Body of pancreas (tissue), 4 donors: ENCODE measurements around the gene EGR4. TPM values are rescaled to one million over a fixed set of nuclear protein-coding genes. Genes with fewer than 3 reads are reported as not detected.

Experiments used
- ATAC-seq: fragments of 150-250 bp; one replicate; pipeline ENCODE4 v1.9.1; 2016
- DNase-seq, 4 donors: peaks; one replicate each; pipeline ENCODE4 v3.0.0-alpha.2; 2019
- H3K27ac ChIP-seq, 4 donors: fragments of 200-600 bp; sonication (generic); 1 replicate in 3 of 4; 2 replicates in 1 of 4; pipeline versions ENCODE4 v1.5.1 to v1.6.1; 2016 to 2019; ENCODE audit warnings: mild to moderate bottlenecking in 1 of 4, mixed read lengths in 1 of 4, moderate library complexity in 1 of 4
- H3K27me3 ChIP-seq, 2 donors: fragments of 200-600 bp; sonication (generic); one replicate each; pipeline ENCODE4 v1.6.0; 2016; ENCODE audit warnings: mild to moderate bottlenecking in 1 of 2
- H3K36me3 ChIP-seq, 2 donors: fragments of 200-600 bp; sonication (generic); replicated peaks in 1 of 2; 2 replicates each; pipeline ENCODE4 v1.5.1; 2016; ENCODE audit warnings: low read depth in 2 of 2; ENCODE audit not compliant: insufficient read depth in 1 of 2
- H3K4me1 ChIP-seq: fragments of 200-600 bp; sonication (generic); one replicate; pipeline ENCODE4 v1.6.0; 2016
- H3K4me3 ChIP-seq, 2 donors: fragments of 200-600 bp; sonication (generic); 1 replicate in 1 of 2; 2 replicates in 1 of 2; pipeline ENCODE4 v1.5.1; 2016 to 2019
- H3K9me3 ChIP-seq, 3 donors: fragments of 200-600 bp; sonication (generic); 1 replicate in 2 of 3; 2 replicates in 1 of 3; pipeline ENCODE4 v1.5.1; 2016
- CTCF ChIP-seq, 7 experiments: fragments of 450-650 bp in 4 of 7; fragments of 200-600 bp in 3 of 7; sonication (generic) in 3 of 7; IDR thresholded peaks; one replicate each; pipeline ENCODE4 v1.5.1; 2016 to 2019; ENCODE audit warnings: antibody characterized with exemption in 7 of 7
- POLR2A ChIP-seq, 3 donors: fragments of 450-650 bp; IDR thresholded peaks; one replicate each; pipeline ENCODE4 v1.6.1; 2016; ENCODE audit warnings: antibody characterized with exemption in 3 of 3, mild to moderate bottlenecking in 2 of 3
- WGBS, 2 donors: methylation state at CpG; one replicate each; pipeline ENCODE4 v1.1.5; 2017; 5-methylcytosine and 5-hydroxymethylcytosine counted together
- intact Hi-C: fragments of 100-400 bp; cut with DNase I; formaldehyde crosslinking; loops from one replicate; pipeline ENCODE4 v1.15.1; 2023
- total RNA-seq, 2 donors: library from RNA; depleted of rRNA; stranded (reverse); fragments of >200 nt; gene quantifications; one replicate each; pipeline ENCODE4 v1.1.0, GENCODE V29; 2016

Gene EGR4
- total RNA-seq, 2 donors from 2014 or later, result not detected

DNA sequence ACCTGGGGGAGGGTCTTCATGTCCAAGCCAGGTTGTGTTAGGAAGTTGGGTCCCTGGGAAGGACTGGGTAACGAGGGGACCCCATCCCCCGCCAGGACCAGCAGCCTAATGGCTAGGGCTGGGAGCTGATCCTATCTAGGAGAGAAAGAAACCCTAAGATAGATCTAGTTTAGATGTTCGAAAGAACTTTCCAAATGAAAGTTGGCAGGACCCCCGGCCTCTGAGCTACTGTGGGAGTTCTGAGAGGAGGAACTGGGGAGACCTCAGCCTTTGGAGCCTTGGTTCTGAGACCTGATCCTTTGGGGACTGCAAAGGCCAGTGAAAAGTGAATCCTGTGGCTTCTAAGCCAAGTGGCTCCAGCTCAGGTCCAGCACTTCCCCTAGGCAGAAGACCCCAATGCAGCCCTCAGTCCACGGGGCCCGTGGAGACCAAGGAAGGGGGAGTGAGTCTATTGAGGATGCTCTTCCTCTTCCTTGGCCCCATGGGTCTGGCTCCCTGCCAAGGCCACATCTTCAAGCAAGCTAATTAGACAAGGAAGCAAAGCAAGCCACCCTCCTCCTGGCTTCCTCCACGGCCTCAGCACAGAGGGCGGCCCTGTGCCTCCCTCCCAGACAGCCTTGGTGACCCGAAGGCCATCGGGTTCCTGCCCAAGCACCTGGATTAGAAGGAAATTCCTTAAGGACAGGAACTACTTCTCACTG, 35.8 kb downstream of the EGR4 start:
- TF ChIP-seq CTCF (IDR thresholded peaks at IDR 0.05), result no peak
- no peak for TF ChIP-seq POLR2A (IDR thresholded peaks at IDR 0.05)
- peak in 3 of 4 donors; percentile 30 to 32 (median 30) for DNase-seq

DNA sequence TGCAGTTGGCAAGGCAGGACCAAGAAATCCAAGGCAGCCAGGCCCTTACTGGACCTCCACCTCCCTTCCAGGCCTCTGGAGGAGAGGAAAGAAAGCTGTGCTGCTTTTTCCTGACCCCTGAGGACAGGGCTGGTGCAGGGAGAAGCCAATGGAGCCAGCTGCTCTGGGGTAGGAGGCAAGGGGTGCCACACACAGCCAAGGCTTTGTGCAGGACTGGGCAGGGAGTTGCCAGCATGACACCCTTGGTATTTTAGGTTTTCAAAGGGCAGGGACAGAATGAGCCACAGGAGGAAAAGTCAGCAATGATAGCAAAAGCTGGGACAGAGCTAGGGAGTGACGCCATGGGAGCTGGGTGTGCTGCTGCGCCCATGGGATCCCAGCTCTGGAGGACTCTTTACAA, 36.3 kb downstream of the EGR4 start:
- Histone ChIP-seq H3K36me3 (peaks cover 0 to 5% of the 10 kb centered on the region in 2 donors), H3K27ac (no peak overlapping the region), H3K27me3 (no peaks in the 10 kb centered on the region), H3K4me3 (no peak overlapping the region), H3K9me3 (no peaks in the 10 kb centered on the region), H3K4me1 (no peaks in the 10 kb centered on the region)
- intact Hi-C loops, result no loop called here
- WGBS, 2 donors, result 96 to 97% methylated on average over 2 of the region's 2 CpGs
- ATAC-seq (no peak), DNase-seq (no peak)
- TF ChIP-seq POLR2A (IDR thresholded peaks at IDR 0.05) (no peak), CTCF (IDR thresholded peaks at IDR 0.05) (no peak)

More for the DNA sequence above, 35.8 kb downstream of the EGR4 start:
- peaks cover 0 to 4% of the 10 kb centered on the region in 2 donors for H3K36me3 ChIP-seq
- intact Hi-C loops, result no loop called here
- no peak overlapping the region for H3K27ac ChIP-seq
- no peak overlapping the region for H3K4me3 ChIP-seq
- no peaks in the 10 kb centered on the region for H3K27me3 ChIP-seq
- no peaks in the 10 kb centered on the region for H3K4me1 ChIP-seq
- no peaks in the 10 kb centered on the region for H3K9me3 ChIP-seq
- no peak for ATAC-seq
- WGBS, 2 donors, result 72 to 76% methylated on average over 5 to 10 of the region's 10 CpGs

DNA sequence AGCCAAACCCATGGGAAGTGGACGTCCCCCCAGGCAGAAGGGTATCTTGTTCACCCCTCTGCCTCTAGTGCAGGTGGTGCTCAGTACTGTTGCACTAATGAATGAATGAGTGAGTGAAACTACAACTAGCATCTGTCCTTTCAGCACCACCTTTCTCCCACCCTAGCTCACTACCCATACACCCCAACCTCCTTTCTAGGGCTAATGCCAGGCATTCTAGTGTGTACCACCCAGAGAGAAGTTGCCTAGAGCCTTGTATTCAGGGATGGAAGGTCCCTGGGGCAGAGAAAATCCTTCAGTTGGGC, 36.8 kb downstream of the EGR4 start:
- no peak overlapping the region for H3K4me3 ChIP-seq
- intact Hi-C loops, result no loop called here
- H3K27me3 ChIP-seq, result no peaks in the 10 kb centered on the region
- peaks cover 0 to 5% of the 10 kb centered on the region in 2 donors for H3K36me3 ChIP-seq
- no peak for DNase-seq
- ATAC-seq, result no peak
- no peaks in the 10 kb centered on the region for H3K9me3 ChIP-seq
- H3K27ac ChIP-seq, result no peak overlapping the region
- WGBS, 2 donors, result 20 to 31% methylated on average over 1 of the region's 1 CpG
- TF ChIP-seq POLR2A (IDR thresholded peaks at IDR 0.05) (no peak), CTCF (IDR thresholded peaks at IDR 0.05) (no peak)
- no peaks in the 10 kb centered on the region for H3K4me1 ChIP-seq

DNA sequence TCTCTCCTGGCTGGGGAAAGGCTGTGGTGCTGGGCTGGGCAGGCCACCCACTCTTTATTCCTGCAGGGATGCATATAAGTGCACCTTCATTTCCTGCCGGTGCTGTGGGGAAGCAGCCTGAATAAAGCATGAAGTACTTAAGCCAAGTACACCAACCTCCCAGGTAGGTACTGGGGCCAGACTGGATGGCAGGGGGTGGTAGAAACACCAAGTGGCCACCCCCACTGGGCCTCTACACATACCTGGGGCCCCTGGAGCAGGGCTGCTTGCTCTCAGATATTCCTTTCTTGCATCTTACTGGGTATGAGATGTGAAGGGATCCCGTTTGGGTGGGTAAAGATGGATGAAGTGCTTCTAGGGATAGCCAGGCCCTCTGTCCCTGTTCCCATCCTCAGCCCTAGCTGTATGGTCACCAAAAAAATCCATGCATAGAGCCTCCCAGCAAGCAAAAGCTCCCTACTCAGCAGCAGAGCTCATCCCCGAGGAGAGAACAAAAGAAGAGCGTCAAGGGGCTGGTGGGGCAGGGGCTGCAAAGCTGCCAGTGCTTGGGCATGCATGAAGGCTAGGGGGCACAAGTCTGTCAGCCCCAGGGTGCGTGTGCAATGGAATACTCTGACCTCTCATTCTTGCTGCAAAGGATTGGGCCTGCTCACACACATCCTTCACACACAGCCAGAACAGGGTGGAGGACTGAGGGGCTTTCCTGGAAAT, 37.3 kb downstream of the EGR4 start:
- intact Hi-C loops, result no loop called here
- H3K4me3 ChIP-seq, result no peak overlapping the region
- DNase-seq, result no peak
- H3K36me3 ChIP-seq, result peaks cover 0 to 5% of the 10 kb centered on the region in 2 donors
- no peak overlapping the region for H3K27ac ChIP-seq
- no peak for TF ChIP-seq CTCF (IDR thresholded peaks at IDR 0.05)
- no peak for TF ChIP-seq POLR2A (IDR thresholded peaks at IDR 0.05)
- no peak for ATAC-seq
- WGBS, 2 donors, result 67 to 69% methylated on average over 5 of the region's 5 CpGs
- no peaks in the 10 kb centered on the region for H3K9me3 ChIP-seq
- peaks cover 1% of the 10 kb centered on the region for H3K4me1 ChIP-seq
- H3K27me3 ChIP-seq, result no peaks in the 10 kb centered on the region
